Ishikawa (cell line): ENCODE results near the gene STOML1.

Experiments used
- CEBPB ChIP-seq: IDR thresholded peaks from 2 replicates; pipeline ENCODE4 v1.6.1; 2012
- CREB1 ChIP-seq: IDR thresholded peaks from 2 replicates; pipeline ENCODE4 v1.6.1; 2012; ENCODE audit warnings: low read depth
- EGR1 ChIP-seq: IDR thresholded peaks from 2 replicates; pipeline ENCODE4 v1.6.1; 2012
- EP300 ChIP-seq: IDR thresholded peaks from 2 replicates; pipeline ENCODE4 v1.6.1; 2012; ENCODE audit warnings: borderline replicate concordance
- FOXM1 ChIP-seq: IDR thresholded peaks from 2 replicates; pipeline ENCODE4 v1.6.1; 2012; ENCODE audit warnings: low read depth, borderline replicate concordance
- NFIC ChIP-seq: IDR thresholded peaks from 2 replicates; pipeline ENCODE4 v1.6.1; 2012
- RAD21 ChIP-seq: IDR thresholded peaks from 2 replicates; pipeline ENCODE4 v1.6.1; 2012; ENCODE audit warnings: low read depth
- TAF1 ChIP-seq: IDR thresholded peaks from 2 replicates; pipeline ENCODE4 v1.6.1; 2012; ENCODE audit warnings: low read depth, mild to moderate bottlenecking
- TCF12 ChIP-seq: IDR thresholded peaks from 2 replicates; pipeline ENCODE4 v1.6.1; 2012; ENCODE audit warnings: low read depth
- TEAD4 ChIP-seq: IDR thresholded peaks from 2 replicates; pipeline ENCODE4 v1.6.1; 2012
- YY1 ChIP-seq: IDR thresholded peaks from 2 replicates; pipeline ENCODE4 v1.6.1; 2012; ENCODE audit warnings: low read depth
- ZBTB7A ChIP-seq: IDR thresholded peaks from 2 replicates; pipeline ENCODE4 v1.6.1; 2012; ENCODE audit warnings: low read depth
- TF ChIP-seq, protein P1 (sequence below): IDR thresholded peaks from 2 replicates; pipeline ENCODE4 v1.6.1; 2012
- TF ChIP-seq, protein P2 (sequence below): IDR thresholded peaks from 2 replicates; pipeline ENCODE4 v1.6.1; 2012; ENCODE audit warnings: low read depth, mild to moderate bottlenecking
- TF ChIP-seq, protein P3 (sequence below): IDR thresholded peaks from 2 replicates; pipeline ENCODE4 v1.6.1; 2012

Gene STOML1

DNA sequence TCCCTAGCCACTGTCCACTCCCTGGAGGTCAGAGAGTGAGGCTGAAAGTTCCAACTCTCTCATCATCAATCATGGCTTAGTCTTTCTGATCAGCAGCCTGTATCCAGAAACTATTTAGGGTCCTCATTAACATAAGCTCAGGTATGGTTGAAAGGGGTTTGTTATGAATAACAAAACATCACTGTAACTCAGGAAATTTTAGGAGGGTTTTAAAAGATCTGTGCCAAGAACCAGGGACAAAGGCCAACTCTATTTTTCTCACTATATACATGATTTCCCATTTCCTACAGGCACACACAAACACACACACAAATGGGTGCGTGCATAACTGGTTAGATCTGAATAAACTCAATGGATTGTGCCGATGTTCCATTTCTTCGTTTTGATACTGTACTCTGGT, 23.6 kb downstream of the STOML1 start:
- TF ChIP-seq EP300 (no peak), RAD21 (no peak), TCF12 (no peak), FOXM1 (no peak), CREB1 (no peak), ZBTB7A (no peak), TEAD4 (no peak), YY1 (no peak), TAF1 (no peak), CEBPB (no peak), EGR1 (no peak), NFIC (no peak)
- TF ChIP-seq, protein P1, sequence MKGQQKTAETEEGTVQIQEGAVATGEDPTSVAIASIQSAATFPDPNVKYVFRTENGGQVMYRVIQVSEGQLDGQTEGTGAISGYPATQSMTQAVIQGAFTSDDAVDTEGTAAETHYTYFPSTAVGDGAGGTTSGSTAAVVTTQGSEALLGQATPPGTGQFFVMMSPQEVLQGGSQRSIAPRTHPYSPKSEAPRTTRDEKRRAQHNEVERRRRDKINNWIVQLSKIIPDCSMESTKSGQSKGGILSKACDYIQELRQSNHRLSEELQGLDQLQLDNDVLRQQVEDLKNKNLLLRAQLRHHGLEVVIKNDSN, result no peak
- TF ChIP-seq, protein P2, sequence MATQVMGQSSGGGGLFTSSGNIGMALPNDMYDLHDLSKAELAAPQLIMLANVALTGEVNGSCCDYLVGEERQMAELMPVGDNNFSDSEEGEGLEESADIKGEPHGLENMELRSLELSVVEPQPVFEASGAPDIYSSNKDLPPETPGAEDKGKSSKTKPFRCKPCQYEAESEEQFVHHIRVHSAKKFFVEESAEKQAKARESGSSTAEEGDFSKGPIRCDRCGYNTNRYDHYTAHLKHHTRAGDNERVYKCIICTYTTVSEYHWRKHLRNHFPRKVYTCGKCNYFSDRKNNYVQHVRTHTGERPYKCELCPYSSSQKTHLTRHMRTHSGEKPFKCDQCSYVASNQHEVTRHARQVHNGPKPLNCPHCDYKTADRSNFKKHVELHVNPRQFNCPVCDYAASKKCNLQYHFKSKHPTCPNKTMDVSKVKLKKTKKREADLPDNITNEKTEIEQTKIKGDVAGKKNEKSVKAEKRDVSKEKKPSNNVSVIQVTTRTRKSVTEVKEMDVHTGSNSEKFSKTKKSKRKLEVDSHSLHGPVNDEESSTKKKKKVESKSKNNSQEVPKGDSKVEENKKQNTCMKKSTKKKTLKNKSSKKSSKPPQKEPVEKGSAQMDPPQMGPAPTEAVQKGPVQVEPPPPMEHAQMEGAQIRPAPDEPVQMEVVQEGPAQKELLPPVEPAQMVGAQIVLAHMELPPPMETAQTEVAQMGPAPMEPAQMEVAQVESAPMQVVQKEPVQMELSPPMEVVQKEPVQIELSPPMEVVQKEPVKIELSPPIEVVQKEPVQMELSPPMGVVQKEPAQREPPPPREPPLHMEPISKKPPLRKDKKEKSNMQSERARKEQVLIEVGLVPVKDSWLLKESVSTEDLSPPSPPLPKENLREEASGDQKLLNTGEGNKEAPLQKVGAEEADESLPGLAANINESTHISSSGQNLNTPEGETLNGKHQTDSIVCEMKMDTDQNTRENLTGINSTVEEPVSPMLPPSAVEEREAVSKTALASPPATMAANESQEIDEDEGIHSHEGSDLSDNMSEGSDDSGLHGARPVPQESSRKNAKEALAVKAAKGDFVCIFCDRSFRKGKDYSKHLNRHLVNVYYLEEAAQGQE, result no peak
- TF ChIP-seq, protein P3, sequence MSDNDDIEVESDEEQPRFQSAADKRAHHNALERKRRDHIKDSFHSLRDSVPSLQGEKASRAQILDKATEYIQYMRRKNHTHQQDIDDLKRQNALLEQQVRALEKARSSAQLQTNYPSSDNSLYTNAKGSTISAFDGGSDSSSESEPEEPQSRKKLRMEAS, result no peak

DNA sequence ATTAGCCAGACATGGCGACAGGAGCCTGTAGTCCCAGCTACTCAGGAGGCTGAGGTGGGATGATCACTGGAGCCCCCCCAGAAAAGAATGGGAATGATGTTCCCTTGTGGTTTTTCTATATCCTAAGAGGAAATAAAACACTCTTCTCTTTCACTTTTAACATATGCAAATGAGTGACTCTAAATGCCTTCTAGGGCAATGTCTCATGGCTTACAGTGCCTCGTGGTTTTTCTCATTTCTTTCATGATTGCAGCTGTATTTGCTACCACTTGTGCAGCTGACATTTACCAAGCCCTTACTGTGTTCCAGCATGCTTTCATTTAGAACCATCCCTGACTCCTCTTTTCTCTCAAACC, 26.4 kb downstream of the STOML1 start:
- no peak for TF ChIP-seq TAF1
- TF ChIP-seq TEAD4, result no peak

DNA sequence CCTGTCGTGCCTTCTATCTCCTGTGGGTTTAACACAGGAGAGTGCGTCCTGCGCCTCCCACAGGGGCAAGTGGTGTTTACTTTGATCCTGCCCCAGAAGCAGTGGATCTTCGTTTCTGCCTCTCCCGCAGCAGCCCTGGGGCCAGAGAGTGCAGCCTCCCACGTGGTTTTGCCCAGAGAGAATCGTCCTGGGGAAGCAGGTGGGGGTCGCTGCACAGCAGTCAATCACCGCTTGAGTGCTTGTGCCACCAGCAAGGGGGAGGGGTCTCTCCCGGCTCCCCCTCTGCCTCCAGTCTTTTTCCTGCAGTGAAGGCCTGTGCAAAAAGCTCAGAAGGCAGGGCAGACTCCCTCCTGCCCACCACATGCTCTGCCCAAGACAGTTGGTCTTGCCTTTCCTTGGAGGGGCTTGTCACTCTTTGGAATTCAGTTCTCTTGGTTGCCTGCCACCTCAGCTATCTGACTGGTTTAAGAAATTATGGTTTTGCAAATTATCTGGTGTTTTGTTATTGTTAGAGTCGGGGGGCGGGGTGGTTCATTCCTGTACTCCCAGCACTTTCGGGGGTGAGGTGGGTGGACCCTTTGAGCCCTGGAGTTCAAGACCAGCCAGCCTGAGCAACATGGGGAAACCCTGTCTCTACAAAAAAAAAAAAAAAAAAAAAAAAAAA, 26.9 kb downstream of the STOML1 start:
- TF ChIP-seq RAD21 (no peak), NFIC (no peak), EGR1 (no peak), CEBPB (no peak), TAF1 (no peak), CREB1 (no peak), YY1 (no peak)
- TF ChIP-seq, protein P1, result no peak
- TF ChIP-seq, protein P3, result no peak

DNA sequence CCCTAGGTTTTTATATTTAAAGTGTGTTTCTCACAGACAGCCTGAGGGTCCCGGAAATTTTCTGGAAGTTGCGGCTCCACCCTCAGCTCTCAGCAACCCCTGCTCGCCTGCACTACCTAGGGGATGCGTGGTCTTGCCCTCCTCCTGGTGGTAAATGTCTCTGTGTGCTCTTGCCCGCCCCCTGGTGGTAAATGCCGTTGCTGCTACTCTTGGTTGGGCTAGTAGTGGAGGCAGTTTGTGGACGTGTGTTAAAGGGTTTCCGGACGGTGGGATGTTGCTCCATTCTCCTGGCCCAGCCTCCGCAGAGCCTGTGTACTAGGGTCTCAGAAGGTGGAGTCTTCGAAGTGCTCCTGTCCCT, 27.4 kb downstream of the STOML1 start:
- TF ChIP-seq RAD21, result peak; percentile 74
- no peak for TF ChIP-seq NFIC

DNA sequence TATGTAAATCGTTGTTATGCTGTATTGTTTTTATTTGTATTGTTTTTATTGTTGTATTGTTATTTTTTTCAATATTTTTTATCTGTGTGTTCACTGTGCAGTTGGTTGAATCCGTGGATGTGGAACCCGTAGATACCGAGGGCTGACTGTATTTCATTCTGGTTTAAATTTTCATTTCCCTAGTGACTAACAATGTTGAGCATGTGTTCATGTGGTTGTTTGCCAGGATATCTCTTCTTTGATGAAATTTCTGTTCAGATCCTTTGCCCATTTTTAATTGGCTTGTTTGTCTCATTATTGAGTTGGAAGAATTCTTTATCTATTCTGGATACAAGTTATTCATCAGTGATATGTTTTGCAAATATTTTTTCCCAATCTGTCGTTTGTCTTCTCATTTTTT, 29.7 kb downstream of the STOML1 start:
- TF ChIP-seq CEBPB (no peak), ZBTB7A (no peak), RAD21 (no peak), EGR1 (no peak), YY1 (no peak), CREB1 (no peak), TAF1 (no peak), EP300 (no peak), NFIC (no peak), FOXM1 (no peak), TCF12 (no peak), TEAD4 (no peak)
- TF ChIP-seq, protein P3, result no peak
- TF ChIP-seq, protein P2, result no peak
- TF ChIP-seq, protein P1, result no peak

DNA sequence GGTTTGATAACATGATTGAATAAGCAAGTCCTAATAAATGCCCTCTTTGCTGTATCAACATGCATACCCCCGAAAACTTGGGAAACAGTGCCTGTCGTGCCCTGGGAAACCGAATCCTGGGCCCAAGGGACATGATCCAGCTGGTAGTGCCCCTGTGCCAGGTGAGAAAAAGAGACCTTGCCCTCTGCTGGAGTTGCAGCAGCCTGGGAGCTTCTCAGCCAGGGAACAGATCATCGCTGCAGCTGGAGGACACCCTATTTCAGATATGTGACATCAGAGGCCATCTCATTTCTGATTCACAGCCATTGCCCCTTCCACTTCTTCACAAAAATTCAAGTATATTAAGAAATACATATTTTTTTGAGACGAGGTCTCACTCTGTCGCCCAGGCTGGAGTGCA, 32.3 kb downstream of the STOML1 start:
- no peak for TF ChIP-seq EP300
- TF ChIP-seq NFIC, result no peak
- no peak for TF ChIP-seq CEBPB
- no peak for TF ChIP-seq FOXM1
- TF ChIP-seq RAD21, result no peak
- TF ChIP-seq YY1, result no peak
- TF ChIP-seq TAF1, result no peak
- TF ChIP-seq, protein P2, result no peak
- TF ChIP-seq, protein P3, result no peak
- TF ChIP-seq, protein P1, result no peak
- TF ChIP-seq EGR1, result no peak
- no peak for TF ChIP-seq CREB1
